IMR-90 (cell line): Measurements from ENCODE around the gene HSBP1L1. TPM values are rescaled to one million over a fixed set of nuclear protein-coding genes. Genes with fewer than 3 reads are reported as not detected.

Experiments
- polyA plus RNA-seq, 3 experiments: library from polyadenylated mRNA; depleted of rRNA; stranded (reverse); fragments of >200 nt; gene quantifications; 2 replicates each; pipeline ENCODE4 v1.2.3, GENCODE V29; 2012; ENCODE audit warnings: low replicate concordance in 1 of 3
- total RNA-seq: library from RNA; depleted of rRNA; stranded (reverse); fragments of >200 nt; gene quantifications from 2 replicates; pipeline ENCODE4 v1.2.3, GENCODE V29; 2012; rRNA removed

Gene HSBP1L1
- total and polyA plus RNA-seq, 2 of the 4 experiments (the other 2 are of a cell fraction), result 8.6 to 18.0 TPM

Other genes starting within 250 kb of the HSBP1L1 start
- not detected in 2 replicates for gene KCNG2, start 166.7 kb upstream of the HSBP1L1 start, total RNA-seq
- gene KCNG2, start 166.7 kb upstream of the HSBP1L1 start, polyA plus RNA-seq (2012; rRNA removed), result 0.09 TPM in 1 of 2 replicates, not detected in the other
- gene SLC66A2, start 13.0 kb upstream of the HSBP1L1 start, total RNA-seq, result 16.9 and 17.6 TPM in 2 replicates
- 23.5 and 29.6 TPM in 2 replicates for gene SLC66A2, start 13.0 kb upstream of the HSBP1L1 start, polyA plus RNA-seq (2012; rRNA removed)
- gene TXNL4A, start 23.9 kb downstream of the HSBP1L1 start, total RNA-seq, result 38.7 and 72.8 TPM in 2 replicates
- gene TXNL4A, start 23.9 kb downstream of the HSBP1L1 start, polyA plus RNA-seq (2012; rRNA removed), result 103 and 130 TPM in 2 replicates
- gene RBFA, start 69.8 kb downstream of the HSBP1L1 start, total RNA-seq, result 21.0 and 25.0 TPM in 2 replicates
- 37.8 and 38.0 TPM in 2 replicates for gene RBFA, start 69.8 kb downstream of the HSBP1L1 start, polyA plus RNA-seq (2012; rRNA removed)
- gene ADNP2, start 144.6 kb downstream of the HSBP1L1 start, total RNA-seq, result 13.9 and 18.3 TPM in 2 replicates
- 5.5 and 5.6 TPM in 2 replicates for gene ADNP2, start 144.6 kb downstream of the HSBP1L1 start, polyA plus RNA-seq (2012; rRNA removed)